PC-9 (cell line): ENCODE measurements around the gene ASPA.

ENCODE experiments used
- CTCF ChIP-seq: fragments of 200-600 bp; sonication (generic); conservative IDR thresholded peaks from 2 replicates; pipeline ENCODE4 v1.6.1; 2017; ENCODE audit warnings: mixed run types, antibody characterized with exemption, mild to moderate bottlenecking, moderate library complexity
- EZH2 ChIP-seq: fragments of 200-600 bp; sonication (generic); IDR thresholded peaks from 2 replicates; pipeline ENCODE4 v1.8.0; 2017; ENCODE audit warnings: antibody characterized with exemption, low read depth

- TF ChIP-seq EZH2: no peak
- TF ChIP-seq CTCF: no peak
Measured at GRCh38 chr17:3507869-3508268, 32.1 kb downstream of the ASPA start.
